GM19372 (cell line): ENCODE data around the gene EIF2B5.

Experiments used
- ATAC-seq: cut with Tn5 transposase; IDR thresholded peaks from one replicate; pipeline ENCODE4 v1.9.1; 2021; ENCODE audit warnings: mild to moderate bottlenecking, low read depth, moderate library complexity; ENCODE audit not compliant: unreplicated experiment

The EIF2B5 gene

GRCh38 chr3:184189421-184189820, 54.3 kb downstream of the EIF2B5 start:
- no peak for ATAC-seq

- ATAC-seq: no peak
These were observed 57.7 kb downstream of the EIF2B5 start for GRCh38 chr3:184192889-184193288.

GRCh38 chr3:184193991-184194539, 58.9 kb downstream of the EIF2B5 start:
- ATAC-seq: no peak
